Hindlimb muscle (tissue), 1 donor: Measurements from ENCODE around the gene KSR1. TPM values are rescaled to one million over a fixed set of nuclear protein-coding genes. Genes with fewer than 3 reads are reported as not detected.
"Not testable (repeated sequence)": the region's sequence is repeated elsewhere in the genome, so short reads cannot be mapped to it uniquely, and the experiment has no call there.

Experiments
- DNase-seq: peaks from one replicate; pipeline ENCODE4 v3.0.0-alpha.2; 2013
- polyA plus RNA-seq: library from polyadenylated mRNA; unstranded; fragments of 120-200 nt; gene quantifications from one replicate; pipeline ENCODE4 v1.2.1, GENCODE V29; 2013; ENCODE audit not compliant: insufficient read length

The KSR1 gene
- polyA plus RNA-seq, 1 donor, result 131 TPM

GRCh38 chr17:27455236-27455913, 873 bp upstream of the KSR1 start:
- DNase-seq, result no peak

GRCh38 chr17:27456681-27457359, 572 bp downstream of the KSR1 start:
- no peak for DNase-seq

DNA sequence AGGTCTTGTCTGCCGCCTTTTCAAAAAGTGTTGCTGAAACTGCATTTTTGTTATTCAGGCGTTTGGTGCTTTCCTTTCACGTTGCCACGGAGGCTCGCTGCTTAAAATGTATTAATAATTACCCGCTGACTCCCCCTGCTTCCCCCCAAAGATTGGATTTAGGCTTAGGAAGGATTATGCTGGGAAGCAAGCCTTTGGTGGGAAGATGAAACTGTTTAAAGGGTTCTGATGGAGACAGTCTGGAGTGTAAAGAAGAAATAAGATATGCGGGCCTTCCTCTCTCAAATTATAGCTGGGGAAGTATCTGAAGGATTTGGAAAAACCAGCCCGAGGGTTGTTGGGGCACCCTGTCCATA, 1.1 kb downstream of the KSR1 start:
- DNase-seq, result no peak

DNA sequence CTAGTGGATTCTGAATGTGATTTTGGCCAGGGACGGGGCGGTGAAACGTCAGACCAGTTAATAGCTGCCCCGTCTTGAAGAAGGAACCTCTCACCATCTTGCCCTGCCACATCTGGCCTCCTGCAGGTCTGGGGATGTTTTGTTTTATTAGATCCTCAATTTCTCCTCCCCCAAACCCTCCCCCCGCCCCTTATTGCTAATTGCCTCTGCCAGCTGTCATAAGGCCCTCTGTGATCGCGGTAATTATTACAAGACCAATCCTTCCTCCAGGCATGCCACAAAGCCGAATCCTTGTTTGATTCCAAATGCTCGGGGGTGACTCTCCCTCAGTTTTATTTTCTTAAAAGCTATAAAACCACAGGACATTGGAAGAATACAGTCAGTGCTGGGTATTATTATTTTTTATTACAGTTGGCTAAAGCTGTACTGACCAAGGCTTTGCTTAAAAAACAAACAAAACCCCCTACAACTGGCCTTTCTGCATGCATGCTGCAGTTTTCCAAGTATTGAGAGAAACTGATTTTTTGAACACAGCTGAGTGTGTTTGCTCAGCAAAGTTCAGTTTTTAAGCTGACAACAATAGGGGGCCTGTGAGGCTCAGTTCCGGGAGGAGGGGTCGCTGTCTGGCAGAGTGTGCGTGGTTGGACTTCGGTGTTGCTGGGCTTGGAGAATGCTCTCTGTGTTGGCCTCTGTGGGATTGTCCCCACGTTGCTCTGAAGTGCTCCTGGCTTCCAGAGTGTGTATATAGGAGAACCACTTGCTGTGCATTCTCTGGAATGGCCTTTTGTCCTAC, 1.7 kb downstream of the KSR1 start:
- peak; percentile 32 for DNase-seq

DNA sequence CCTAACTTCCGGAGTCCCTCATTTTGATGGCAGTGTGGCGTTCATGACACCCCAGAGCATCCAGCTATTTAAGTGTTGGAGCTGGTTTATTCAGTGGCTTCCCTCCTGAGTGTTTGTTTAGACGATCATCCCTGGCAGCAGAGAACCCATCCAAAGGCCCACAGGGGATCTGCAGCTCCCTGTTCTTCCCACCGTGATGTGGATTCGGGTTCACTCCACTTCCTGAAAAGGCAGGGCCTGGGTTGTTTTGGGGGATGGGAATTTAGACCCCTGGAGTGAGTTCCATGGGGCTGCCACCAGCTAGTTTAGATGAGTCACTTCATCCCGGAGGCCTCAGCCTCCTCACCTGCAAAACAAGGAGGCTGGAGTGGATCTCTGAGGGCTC, 2.3 kb downstream of the KSR1 start:
- no peak for DNase-seq

GRCh38 chr17:27459433-27459832, 3.2 kb downstream of the KSR1 start:
- no peak for DNase-seq

- no peak for DNase-seq
Measured at GRCh38 chr17:27460196-27460725, 4.0 kb downstream of the KSR1 start.

- no peak for DNase-seq
Measured at GRCh38 chr17:27461192-27461859, 5.1 kb downstream of the KSR1 start.

DNA sequence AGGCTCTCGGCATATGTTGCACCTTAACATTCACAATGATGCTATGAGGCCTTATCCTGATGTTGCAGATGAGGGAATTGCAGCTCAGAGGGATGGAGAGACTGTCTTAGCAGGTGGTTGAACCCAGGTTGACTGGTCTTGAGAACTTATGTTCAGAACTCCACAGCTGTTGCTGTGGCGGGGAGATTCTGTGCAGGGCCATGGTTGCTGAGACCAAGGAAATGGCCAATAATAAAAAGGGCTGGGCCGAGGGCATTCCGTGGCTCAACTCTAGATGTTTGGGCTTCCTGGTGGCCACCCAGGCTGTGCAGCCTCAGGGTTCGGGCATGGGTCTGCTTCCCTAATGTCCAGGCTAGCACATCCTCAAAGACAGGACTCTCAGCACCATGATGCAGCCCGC, 5.9 kb downstream of the KSR1 start:
- DNase-seq, result no peak

DNA sequence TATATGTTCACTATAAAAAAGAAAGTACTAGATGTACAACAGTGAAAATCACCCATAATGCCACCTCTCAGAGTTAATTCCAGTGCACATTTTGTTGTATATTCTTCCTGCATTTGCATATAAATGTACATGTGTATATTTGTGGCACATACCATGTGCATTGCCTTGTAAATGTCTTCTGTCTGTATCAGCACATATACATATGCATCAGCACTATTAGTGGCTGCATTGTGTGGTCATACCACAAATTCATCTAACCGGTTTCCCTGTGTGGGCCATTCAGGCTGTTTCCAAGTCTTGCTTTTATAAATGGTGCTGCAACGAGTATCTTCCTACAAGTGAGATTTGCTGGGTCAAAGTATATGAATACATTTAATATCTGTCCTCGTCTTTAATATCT, 6.5 kb downstream of the KSR1 start:
- DNase-seq, result no peak

DNA sequence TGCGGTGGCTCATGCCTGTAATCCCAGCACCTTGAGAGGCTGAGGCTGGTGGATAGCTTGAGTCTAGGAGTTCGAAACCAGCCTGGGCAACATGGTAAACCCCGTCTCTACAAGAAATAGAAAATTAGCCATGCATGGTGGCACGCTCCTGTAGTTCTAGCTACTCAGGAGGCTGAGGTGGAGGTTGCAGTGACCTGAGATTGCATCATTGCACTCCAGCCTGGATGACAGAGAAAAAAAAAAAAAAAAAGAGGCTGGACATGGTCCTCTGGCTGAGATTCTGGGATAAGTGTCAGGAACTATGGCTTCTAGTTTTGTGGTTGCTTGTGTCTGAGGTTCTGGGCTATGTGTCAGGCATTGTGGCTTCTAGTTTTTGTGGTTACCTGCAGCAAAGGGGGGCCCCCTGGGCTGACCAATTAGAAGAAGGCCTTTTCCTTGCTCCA, 7.0 kb downstream of the KSR1 start:
- DNase-seq, result no peak

DNA sequence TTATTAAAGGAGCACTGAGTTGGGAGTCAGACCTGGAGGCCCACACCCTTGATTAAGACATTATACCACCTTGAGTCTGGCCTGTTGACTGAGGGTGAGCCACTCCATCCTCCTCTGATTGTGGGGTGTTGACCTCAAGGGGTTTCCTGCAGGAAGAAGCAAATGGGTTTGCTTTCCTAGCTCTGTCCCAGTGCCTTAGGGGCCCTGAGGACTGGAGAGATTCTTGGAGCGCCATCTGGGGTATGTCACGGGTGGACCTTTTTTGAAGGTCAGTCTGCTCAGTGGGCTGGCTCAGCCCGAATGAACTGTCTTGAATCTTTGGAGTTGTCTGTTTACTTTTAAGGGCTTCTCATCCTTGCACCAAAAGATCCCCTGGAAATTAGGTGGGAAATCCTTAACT, 7.8 kb downstream of the KSR1 start:
- not testable (repeated sequence) for DNase-seq

- no peak for DNase-seq
Measured at GRCh38 chr17:27464431-27464830, 8.2 kb downstream of the KSR1 start.

DNA sequence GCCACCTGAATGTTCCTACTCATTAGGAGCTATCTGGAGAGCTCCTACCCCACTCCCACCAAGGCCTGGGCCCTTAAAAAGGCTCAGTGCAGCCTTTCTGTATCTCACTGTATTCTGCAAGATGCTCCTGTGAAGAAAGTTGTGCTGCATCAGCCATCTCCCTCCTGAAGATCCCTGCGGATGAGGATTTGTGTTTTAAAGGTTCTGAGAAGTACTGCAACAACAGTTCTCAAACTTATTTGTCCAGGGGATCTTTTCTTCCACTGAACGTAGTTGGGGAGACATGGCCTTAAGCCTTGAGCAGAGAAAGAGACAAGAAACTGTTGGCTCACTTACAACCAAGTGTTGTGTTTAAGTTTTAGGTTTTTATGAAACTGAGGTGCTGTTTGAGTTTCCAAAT, 9.6 kb downstream of the KSR1 start:
- DNase-seq, result not testable (repeated sequence)

DNA sequence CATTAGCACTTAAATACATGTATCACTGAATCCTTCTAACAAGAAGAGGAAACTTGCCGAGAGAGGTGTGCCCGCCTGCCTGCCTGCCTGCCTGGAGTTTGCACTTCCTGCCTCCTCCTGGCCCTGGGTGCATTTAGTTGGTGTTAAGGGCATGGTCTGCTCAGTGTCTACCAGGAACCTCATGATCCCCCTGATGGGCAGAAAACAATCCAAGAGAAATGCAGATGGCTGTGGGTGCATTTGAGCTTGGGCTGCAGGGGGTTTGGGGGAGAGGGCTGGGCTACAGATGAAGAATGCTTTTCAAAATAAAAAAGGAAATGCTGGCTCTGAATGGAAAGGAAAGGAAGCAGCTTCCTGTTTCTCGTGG, 10.1 kb downstream of the KSR1 start:
- no peak for DNase-seq

GRCh38 chr17:27466743-27467375, 10.6 kb downstream of the KSR1 start:
- DNase-seq, result no peak

DNA sequence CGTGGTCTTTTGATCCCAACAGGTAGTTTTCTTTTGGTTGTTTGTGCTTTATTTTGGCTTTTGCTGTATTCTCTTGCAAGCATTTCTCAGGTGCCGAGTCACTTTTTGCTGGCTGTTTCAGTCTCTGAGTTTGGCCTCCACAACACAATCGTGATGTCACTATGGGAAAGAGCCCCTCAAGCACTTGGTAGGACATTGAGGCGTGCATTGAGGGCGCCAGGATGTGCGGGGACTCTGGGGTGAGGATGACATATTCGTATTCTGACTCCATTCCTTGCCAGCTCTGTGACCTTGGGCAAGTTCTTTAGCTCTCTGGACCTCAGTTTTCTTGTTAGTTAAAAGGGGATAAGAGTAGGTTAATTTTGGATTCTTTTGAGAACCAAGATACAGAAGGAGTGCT, 13.0 kb downstream of the KSR1 start:
- no peak for DNase-seq

DNA sequence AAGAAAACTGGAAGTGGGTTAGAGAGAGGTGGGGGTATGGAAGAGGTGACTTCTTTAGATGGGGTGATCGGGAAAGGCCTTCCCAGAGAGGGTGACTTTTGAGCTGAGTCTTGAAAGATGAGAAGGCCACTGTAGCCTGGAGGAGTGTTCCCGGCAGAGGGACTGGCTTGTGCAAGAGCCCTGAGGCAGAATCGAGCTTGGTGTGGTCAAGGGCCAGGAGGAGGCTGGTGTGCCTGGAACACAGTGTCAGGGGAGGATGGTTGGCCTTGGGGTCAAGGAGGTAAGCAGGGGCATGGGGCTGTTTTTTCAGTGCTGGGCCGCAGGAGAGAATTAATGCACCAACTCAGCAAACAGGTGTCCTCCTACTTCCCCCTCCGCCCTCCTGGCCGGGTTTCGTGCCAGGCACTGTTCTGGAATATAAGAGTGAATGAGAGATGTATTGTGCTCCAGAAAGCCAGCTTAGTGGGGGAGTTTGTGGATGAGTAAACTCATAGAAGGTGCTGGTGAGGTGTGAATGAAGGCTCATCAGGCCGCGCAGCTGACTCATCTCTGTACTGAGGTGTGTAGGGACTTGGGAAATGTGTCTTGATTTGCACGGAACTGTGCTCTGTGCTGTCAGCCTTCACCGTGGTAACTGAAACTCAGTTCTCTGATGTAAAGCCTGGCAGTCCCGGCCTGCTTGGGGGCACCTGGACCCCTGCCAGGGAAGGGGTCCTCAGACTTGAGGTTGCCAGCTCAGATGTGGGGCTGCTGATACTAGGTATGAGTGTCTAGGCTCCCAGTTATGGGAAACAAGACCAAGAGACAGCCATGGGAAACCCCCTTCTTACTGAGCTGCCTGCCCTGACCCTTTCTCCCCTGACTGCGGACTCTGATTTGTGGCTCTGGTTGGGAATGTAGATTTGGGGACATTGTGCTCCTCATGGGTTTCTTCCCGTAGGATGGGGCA, 15.3 kb downstream of the KSR1 start:
- DNase-seq, result no peak

- DNase-seq, result no peak
Measured at GRCh38 chr17:27473190-27473747, 17.0 kb downstream of the KSR1 start.

DNA sequence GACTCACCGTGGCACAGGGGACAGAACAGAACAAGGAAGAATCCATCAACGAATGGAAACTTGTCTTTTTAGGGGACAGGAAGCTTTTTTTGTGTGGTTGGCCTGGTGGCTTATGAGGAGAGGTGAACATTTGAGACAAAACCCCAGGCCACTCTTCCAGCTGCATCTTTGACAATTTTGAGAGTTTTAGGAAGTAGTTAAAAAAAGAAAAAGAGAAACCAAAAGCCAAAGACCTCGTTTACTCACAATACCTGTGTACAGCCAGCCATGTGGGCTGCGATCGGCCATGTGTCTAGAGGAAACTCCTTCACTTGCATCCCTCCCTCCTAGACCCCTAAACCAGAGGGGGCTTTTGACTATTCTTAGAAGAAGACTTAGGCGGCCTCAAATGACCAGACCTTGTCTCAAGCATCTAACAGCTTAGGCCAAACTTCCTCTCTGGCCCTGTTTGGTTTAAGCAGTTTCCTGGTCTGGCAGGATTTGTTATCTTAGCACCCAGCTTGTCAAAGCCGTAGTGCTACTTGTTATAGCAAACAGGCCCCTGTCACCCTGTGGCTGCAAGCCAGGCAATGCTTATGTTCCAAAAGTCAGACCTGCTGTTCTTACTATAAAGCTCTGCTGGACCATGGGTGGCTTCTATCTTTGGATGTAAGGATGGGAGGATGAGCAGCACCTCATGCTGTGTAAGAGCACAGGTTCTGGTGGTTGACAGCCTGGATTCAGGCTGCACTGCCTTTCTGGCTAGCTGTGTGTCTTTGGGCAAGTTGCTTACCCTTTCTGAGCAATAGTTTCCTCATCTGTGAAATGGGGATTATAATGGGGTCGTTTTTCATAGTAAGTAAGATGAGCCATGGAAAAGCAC, 17.7 kb downstream of the KSR1 start:
- no peak for DNase-seq
